HepG2 (cell line): ENCODE results near the gene TLK1. TPM values are rescaled to one million over a fixed set of nuclear protein-coding genes. Genes with fewer than 3 reads are reported as not detected.

ENCODE experiments used
- CAMTA2 ChIP-seq: sonication (generic); formaldehyde crosslinking; IDR thresholded peaks from 2 replicates; pipeline ENCODE4 v1.4.0; 2020; ENCODE audit warnings: mild to moderate bottlenecking, missing genetic modification reagents, borderline replicate concordance
- CCDC6 ChIP-seq: sonication (generic); formaldehyde crosslinking; IDR thresholded peaks from 2 replicates; pipeline ENCODE4 v1.8.1; 2022; ENCODE audit warnings: mild to moderate bottlenecking, missing genetic modification reagents, moderate library complexity
- MEIS1 ChIP-seq: sonication (generic); formaldehyde crosslinking; IDR thresholded peaks from 2 replicates; pipeline ENCODE4 v1.9.0; 2021; ENCODE audit warnings: mild to moderate bottlenecking, missing genetic modification reagents, moderate library complexity, borderline replicate concordance
- PRPF4 ChIP-seq: fragments of 200-400 bp; formaldehyde crosslinking; IDR thresholded peaks from 2 replicates; pipeline ENCODE4 v1.6.1; 2016; ENCODE audit warnings: low read length, low read depth; ENCODE audit not compliant: poor library complexity, severe bottlenecking
- YY1 ChIP-seq: IDR thresholded peaks from 2 replicates; pipeline ENCODE4 v1.6.1; 2011; ENCODE audit warnings: low read length, low read depth, moderate library complexity, mild to moderate bottlenecking; ENCODE audit not compliant: insufficient read depth, insufficient replicate concordance
- ZBTB38 ChIP-seq: sonication (generic); formaldehyde crosslinking; IDR thresholded peaks from 2 replicates; pipeline ENCODE4 v1.5.1; 2020; ENCODE audit warnings: mild to moderate bottlenecking, missing genetic modification reagents
- ZMAT3 ChIP-seq: sonication (generic); formaldehyde crosslinking; conservative IDR thresholded peaks from 2 replicates; pipeline ENCODE4 v1.7.0; 2021; ENCODE audit warnings: missing genetic modification reagents
- ZMYM2 ChIP-seq: sonication (generic); formaldehyde crosslinking; IDR thresholded peaks from 2 replicates; pipeline ENCODE4 v1.8.0; 2022; ENCODE audit warnings: mild to moderate bottlenecking, missing genetic modification reagents
- ZNF274 ChIP-seq: sonication (generic); formaldehyde crosslinking; IDR thresholded peaks from 2 replicates; pipeline ENCODE4 v1.5.1; 2020; ENCODE audit warnings: mild to moderate bottlenecking, missing genetic modification reagents
- ZNF343 ChIP-seq: sonication (generic); formaldehyde crosslinking; IDR thresholded peaks from 2 replicates; pipeline ENCODE4 v1.4.0; 2020; ENCODE audit warnings: mild to moderate bottlenecking, missing genetic modification reagents
- ZNF430 ChIP-seq: sonication (generic); formaldehyde crosslinking; IDR thresholded peaks from 2 replicates; pipeline ENCODE4 v1.9.0; 2021; ENCODE audit warnings: mild to moderate bottlenecking, missing genetic modification reagents
- ZNF543 ChIP-seq: sonication (generic); formaldehyde crosslinking; IDR thresholded peaks from 2 replicates; pipeline ENCODE4 v1.4.0; 2020; ENCODE audit warnings: mild to moderate bottlenecking, missing genetic modification reagents
- ZNF605 ChIP-seq: sonication (generic); formaldehyde crosslinking; IDR thresholded peaks from 2 replicates; pipeline ENCODE4 v1.8.0; 2022; ENCODE audit warnings: mild to moderate bottlenecking, missing genetic modification reagents
- ZNF761 ChIP-seq: sonication (generic); formaldehyde crosslinking; conservative IDR thresholded peaks from 2 replicates; pipeline ENCODE4 v1.4.0; 2020; ENCODE audit warnings: mild to moderate bottlenecking, missing genetic modification reagents
- polyA plus RNA-seq, 8 experiments: library from polyadenylated mRNA; depleted of rRNA in 3 of 8; stranded (reverse) in 7 of 8; unstranded in 1 of 8; fragments of >200 nt; fragmentation: Illumina TruSeq in 4 of 8; extraction: Trizol in 4 of 8; gene quantifications; 2 replicates each; pipeline versions ENCODE4 v1.2.1 to v1.2.3, GENCODE V29; 2011 to 2016; ENCODE audit warnings: low read depth in 4 of 8, missing spikeins in 1 of 8, mixed read lengths in 1 of 8; ENCODE audit not compliant: insufficient read depth in 1 of 8
- total RNA-seq, 5 experiments: library from RNA; depleted of rRNA; stranded (reverse); fragments of >200 nt; fragmentation: Illumina TruSeq; extraction: Trizol; gene quantifications; 2 replicates each; pipeline ENCODE4 v1.2.3, GENCODE V29; 2016; ENCODE audit warnings: low read depth in 1 of 5
- TF ChIP-seq, protein P1 (sequence below): sonication (generic); formaldehyde crosslinking; IDR thresholded peaks from 2 replicates; pipeline ENCODE4 v1.4.0; 2020; ENCODE audit warnings: missing genetic modification reagents, borderline replicate concordance
- TF ChIP-seq, protein P2 (sequence below): sonication (generic); formaldehyde crosslinking; IDR thresholded peaks from 2 replicates; pipeline ENCODE4 v1.9.0; 2021; ENCODE audit warnings: missing genetic modification reagents, borderline replicate concordance
- TF ChIP-seq, protein P3 (sequence below): sonication (generic); formaldehyde crosslinking; IDR thresholded peaks from 2 replicates; pipeline ENCODE4 v1.8.0; 2022; ENCODE audit warnings: mild to moderate bottlenecking, missing genetic modification reagents, moderate library complexity
- TF ChIP-seq, protein P4 (sequence below): IDR thresholded peaks from 2 replicates; pipeline ENCODE4 v1.6.1; 2012; ENCODE audit warnings: low read length, improper control_type of control experiment
- TF ChIP-seq, protein P5 (sequence below): sonication (generic); formaldehyde crosslinking; IDR thresholded peaks from 2 replicates; pipeline ENCODE4 v1.9.0; 2022; ENCODE audit warnings: missing genetic modification reagents, mild to moderate bottlenecking, borderline replicate concordance

Gene TLK1
- total and polyA plus RNA-seq, 2 of the 13 experiments (the other 11 are each of a cell fraction or from before 2014, with no cell fraction given): 16.8 to 28.7 TPM

DNA sequence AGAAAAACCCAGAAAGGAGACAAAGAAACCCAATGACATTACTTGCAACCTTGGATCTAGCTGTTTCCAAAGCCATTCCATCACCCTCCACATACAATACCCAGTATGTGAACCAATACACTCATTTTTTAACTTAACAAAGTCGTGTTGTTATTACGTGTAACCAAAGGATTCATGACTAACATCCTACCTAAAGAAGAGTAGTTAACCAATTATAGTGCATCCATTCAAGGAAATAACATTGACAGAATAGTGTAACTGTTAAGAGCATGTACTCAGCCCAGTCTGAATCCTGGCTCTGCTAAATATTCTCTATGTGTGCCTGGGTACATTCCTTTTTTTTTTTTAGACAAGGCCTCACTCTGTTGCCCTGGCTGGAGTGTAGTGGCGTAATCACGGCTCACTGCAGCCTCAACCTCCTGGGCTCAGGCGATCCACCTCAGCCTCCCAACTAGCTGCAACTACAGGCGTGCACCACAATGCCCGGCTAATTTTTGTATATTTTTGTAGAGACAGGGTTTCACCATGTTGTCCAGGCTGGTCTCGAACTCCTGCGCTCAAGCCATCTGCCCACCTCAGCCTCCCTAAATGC, 9.9 kb downstream of the TLK1 start (continued):
- TF ChIP-seq ZMAT3 (CRISPR knock-in tag) (no peak), ZNF543 (CRISPR knock-in tag) (no peak), PRPF4 (no peak), ZNF430 (CRISPR knock-in tag) (no peak), ZBTB38 (CRISPR knock-in tag) (0 out of 2 replicates have a peak, but pooled peaks have one; percentile 53), MEIS1 (CRISPR knock-in tag) (no peak), CAMTA2 (no peak), ZMYM2 (CRISPR knock-in tag) (no peak), ZNF761 (CRISPR knock-in tag) (no peak), CCDC6 (CRISPR knock-in tag) (no peak), YY1 (no peak), ZNF343 (CRISPR knock-in tag) (no peak), ZNF274 (CRISPR knock-in tag) (no peak), ZNF605 (CRISPR knock-in tag) (no peak)
- TF ChIP-seq, protein P1, sequence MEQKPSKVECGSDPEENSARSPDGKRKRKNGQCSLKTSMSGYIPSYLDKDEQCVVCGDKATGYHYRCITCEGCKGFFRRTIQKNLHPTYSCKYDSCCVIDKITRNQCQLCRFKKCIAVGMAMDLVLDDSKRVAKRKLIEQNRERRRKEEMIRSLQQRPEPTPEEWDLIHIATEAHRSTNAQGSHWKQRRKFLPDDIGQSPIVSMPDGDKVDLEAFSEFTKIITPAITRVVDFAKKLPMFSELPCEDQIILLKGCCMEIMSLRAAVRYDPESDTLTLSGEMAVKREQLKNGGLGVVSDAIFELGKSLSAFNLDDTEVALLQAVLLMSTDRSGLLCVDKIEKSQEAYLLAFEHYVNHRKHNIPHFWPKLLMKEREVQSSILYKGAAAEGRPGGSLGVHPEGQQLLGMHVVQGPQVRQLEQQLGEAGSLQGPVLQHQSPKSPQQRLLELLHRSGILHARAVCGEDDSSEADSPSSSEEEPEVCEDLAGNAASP (CRISPR knock-in tag): no peak
- TF ChIP-seq, protein P2, sequence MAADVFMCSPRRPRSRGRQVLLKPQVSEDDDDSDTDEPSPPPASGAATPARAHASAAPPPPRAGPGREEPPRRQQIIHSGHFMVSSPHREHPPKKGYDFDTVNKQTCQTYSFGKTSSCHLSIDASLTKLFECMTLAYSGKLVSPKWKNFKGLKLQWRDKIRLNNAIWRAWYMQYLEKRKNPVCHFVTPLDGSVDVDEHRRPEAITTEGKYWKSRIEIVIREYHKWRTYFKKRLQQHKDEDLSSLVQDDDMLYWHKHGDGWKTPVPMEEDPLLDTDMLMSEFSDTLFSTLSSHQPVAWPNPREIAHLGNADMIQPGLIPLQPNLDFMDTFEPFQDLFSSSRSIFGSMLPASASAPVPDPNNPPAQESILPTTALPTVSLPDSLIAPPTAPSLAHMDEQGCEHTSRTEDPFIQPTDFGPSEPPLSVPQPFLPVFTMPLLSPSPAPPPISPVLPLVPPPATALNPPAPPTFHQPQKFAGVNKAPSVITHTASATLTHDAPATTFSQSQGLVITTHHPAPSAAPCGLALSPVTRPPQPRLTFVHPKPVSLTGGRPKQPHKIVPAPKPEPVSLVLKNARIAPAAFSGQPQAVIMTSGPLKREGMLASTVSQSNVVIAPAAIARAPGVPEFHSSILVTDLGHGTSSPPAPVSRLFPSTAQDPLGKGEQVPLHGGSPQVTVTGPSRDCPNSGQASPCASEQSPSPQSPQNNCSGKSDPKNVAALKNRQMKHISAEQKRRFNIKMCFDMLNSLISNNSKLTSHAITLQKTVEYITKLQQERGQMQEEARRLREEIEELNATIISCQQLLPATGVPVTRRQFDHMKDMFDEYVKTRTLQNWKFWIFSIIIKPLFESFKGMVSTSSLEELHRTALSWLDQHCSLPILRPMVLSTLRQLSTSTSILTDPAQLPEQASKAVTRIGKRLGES (CRISPR knock-in tag): no peak
- TF ChIP-seq, protein P3, sequence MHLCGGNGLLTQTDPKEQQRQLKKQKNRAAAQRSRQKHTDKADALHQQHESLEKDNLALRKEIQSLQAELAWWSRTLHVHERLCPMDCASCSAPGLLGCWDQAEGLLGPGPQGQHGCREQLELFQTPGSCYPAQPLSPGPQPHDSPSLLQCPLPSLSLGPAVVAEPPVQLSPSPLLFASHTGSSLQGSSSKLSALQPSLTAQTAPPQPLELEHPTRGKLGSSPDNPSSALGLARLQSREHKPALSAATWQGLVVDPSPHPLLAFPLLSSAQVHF (CRISPR knock-in tag): no peak
- TF ChIP-seq, protein P4, sequence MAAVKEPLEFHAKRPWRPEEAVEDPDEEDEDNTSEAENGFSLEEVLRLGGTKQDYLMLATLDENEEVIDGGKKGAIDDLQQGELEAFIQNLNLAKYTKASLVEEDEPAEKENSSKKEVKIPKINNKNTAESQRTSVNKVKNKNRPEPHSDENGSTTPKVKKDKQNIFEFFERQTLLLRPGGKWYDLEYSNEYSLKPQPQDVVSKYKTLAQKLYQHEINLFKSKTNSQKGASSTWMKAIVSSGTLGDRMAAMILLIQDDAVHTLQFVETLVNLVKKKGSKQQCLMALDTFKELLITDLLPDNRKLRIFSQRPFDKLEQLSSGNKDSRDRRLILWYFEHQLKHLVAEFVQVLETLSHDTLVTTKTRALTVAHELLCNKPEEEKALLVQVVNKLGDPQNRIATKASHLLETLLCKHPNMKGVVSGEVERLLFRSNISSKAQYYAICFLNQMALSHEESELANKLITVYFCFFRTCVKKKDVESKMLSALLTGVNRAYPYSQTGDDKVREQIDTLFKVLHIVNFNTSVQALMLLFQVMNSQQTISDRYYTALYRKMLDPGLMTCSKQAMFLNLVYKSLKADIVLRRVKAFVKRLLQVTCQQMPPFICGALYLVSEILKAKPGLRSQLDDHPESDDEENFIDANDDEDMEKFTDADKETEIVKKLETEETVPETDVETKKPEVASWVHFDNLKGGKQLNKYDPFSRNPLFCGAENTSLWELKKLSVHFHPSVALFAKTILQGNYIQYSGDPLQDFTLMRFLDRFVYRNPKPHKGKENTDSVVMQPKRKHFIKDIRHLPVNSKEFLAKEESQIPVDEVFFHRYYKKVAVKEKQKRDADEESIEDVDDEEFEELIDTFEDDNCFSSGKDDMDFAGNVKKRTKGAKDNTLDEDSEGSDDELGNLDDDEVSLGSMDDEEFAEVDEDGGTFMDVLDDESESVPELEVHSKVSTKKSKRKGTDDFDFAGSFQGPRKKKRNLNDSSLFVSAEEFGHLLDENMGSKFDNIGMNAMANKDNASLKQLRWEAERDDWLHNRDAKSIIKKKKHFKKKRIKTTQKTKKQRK: no peak
- TF ChIP-seq, protein P5, sequence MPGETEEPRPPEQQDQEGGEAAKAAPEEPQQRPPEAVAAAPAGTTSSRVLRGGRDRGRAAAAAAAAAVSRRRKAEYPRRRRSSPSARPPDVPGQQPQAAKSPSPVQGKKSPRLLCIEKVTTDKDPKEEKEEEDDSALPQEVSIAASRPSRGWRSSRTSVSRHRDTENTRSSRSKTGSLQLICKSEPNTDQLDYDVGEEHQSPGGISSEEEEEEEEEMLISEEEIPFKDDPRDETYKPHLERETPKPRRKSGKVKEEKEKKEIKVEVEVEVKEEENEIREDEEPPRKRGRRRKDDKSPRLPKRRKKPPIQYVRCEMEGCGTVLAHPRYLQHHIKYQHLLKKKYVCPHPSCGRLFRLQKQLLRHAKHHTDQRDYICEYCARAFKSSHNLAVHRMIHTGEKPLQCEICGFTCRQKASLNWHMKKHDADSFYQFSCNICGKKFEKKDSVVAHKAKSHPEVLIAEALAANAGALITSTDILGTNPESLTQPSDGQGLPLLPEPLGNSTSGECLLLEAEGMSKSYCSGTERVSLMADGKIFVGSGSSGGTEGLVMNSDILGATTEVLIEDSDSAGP (CRISPR knock-in tag): no peak
